ENCODE measurements around the gene MLN.

The MLN gene

GRCh38 chr6:33802186-33802958 is 1.4 kb downstream of the MLN start:
- no peak for DNase-seq
- Histone ChIP-seq H3K27me3 (no peaks in the 10 kb centered on the region), H3K4me1 (peaks cover 1% of the 10 kb centered on the region), H3K9me3 (no peaks in the 10 kb centered on the region), H3K36me3 (no peaks in the 10 kb centered on the region), H3K4me3 (ENCODE audit: low read depth, low read length) (no peak overlapping the region)
- TF ChIP-seq CTCF (IDR thresholded peaks at IDR 0.05; ENCODE audit: low read depth, low read length) = no peak

GRCh38 chr6:33801611-33802010 is 2.2 kb downstream of the MLN start:
- no peaks in the 10 kb centered on the region for H3K9me3 ChIP-seq
- no peaks in the 10 kb centered on the region for H3K27me3 ChIP-seq
- no peaks in the 10 kb centered on the region; the same call in 1 of the 2 replicates for H3K4me1 ChIP-seq
- H3K4me3 ChIP-seq (ENCODE audit: low read depth, low read length) = no peak overlapping the region
- no peak for DNase-seq
- no peaks in the 10 kb centered on the region for H3K36me3 ChIP-seq
- no peak for TF ChIP-seq CTCF (IDR thresholded peaks at IDR 0.05; ENCODE audit: low read depth, low read length)

GRCh38 chr6:33800248-33800969 is 3.4 kb downstream of the MLN start:
- H3K36me3 ChIP-seq = no peaks in the 10 kb centered on the region
- H3K9me3 ChIP-seq = no peaks in the 10 kb centered on the region
- H3K27me3 ChIP-seq = no peaks in the 10 kb centered on the region
- no peaks in the 10 kb centered on the region; the same call in 1 of the 2 replicates for H3K4me1 ChIP-seq
- DNase-seq = no peak
- TF ChIP-seq CTCF (IDR thresholded peaks at IDR 0.05; ENCODE audit: low read depth, low read length) = no peak
- no peak overlapping the region for H3K4me3 ChIP-seq (ENCODE audit: low read depth, low read length)

- no peak for TF ChIP-seq CTCF (IDR thresholded peaks at IDR 0.05; ENCODE audit: low read depth, low read length)
- no peak overlapping the region for H3K4me3 ChIP-seq (ENCODE audit: low read depth, low read length)
Measured at GRCh38 chr6:33799454-33800113, 4.2 kb downstream of the MLN start.

GRCh38 chr6:33798343-33798848 is 5.4 kb downstream of the MLN start:
- Histone ChIP-seq H3K9me3 (no peaks in the 10 kb centered on the region), H3K36me3 (no peaks in the 10 kb centered on the region), H3K4me3 (ENCODE audit: low read depth, low read length) (no peak overlapping the region), H3K4me1 (peaks cover 6% of the 10 kb centered on the region), H3K27me3 (no peaks in the 10 kb centered on the region)
- no peak for TF ChIP-seq CTCF (IDR thresholded peaks at IDR 0.05; ENCODE audit: low read depth, low read length)
- DNase-seq = no peak

More at GRCh38 chr6:33799454-33800113, 4.2 kb downstream of the MLN start:
- H3K9me3 ChIP-seq = no peaks in the 10 kb centered on the region
- peaks cover 6% of the 10 kb centered on the region for H3K4me1 ChIP-seq
- H3K36me3 ChIP-seq = no peaks in the 10 kb centered on the region
- DNase-seq = no peak
- H3K27me3 ChIP-seq = no peaks in the 10 kb centered on the region
